Transverse colon (tissue), 3 donors: ENCODE results near the gene PTMS.
"Not testable (repeated sequence)": the region's sequence is repeated elsewhere in the genome, so short reads cannot be mapped to it uniquely, and the experiment has no call there.

Experiments
- CTCF ChIP-seq, 5 experiments: fragments of 200-600 bp in 3 of 5; fragments of 450-650 bp in 2 of 5; sonication (generic) in 3 of 5; IDR thresholded peaks; 1 replicate in 2 of 5; 2 replicates in 3 of 5; pipeline ENCODE4 v1.5.1; 2016 to 2017; ENCODE audit warnings: antibody characterized with exemption in 5 of 5, inconsistent platforms in 3 of 5, mild to moderate bottlenecking in 2 of 5, moderate library complexity in 1 of 5
- POLR2A ChIP-seq: fragments of 450-650 bp; IDR thresholded peaks from one replicate; pipeline ENCODE4 v1.6.1; 2016; ENCODE audit warnings: antibody characterized with exemption, mild to moderate bottlenecking, moderate library complexity

- not testable (repeated sequence) for TF ChIP-seq CTCF (IDR thresholded peaks at IDR 0.05); POLR2A
Observed at GRCh38 chr12:6743300-6743699, 22.9 kb upstream of the PTMS start.
